ENCODE results near the gene ZMYND15. TPM values are rescaled to one million over a fixed set of nuclear protein-coding genes. Genes with fewer than 3 reads are reported as not detected.

ZMYND15 gene
- total and polyA plus RNA-seq, 2 donors (not counting 3 experiments of a cell fraction or from before 2014, with no cell fraction given) = 0.12 to 0.44 TPM

DNA sequence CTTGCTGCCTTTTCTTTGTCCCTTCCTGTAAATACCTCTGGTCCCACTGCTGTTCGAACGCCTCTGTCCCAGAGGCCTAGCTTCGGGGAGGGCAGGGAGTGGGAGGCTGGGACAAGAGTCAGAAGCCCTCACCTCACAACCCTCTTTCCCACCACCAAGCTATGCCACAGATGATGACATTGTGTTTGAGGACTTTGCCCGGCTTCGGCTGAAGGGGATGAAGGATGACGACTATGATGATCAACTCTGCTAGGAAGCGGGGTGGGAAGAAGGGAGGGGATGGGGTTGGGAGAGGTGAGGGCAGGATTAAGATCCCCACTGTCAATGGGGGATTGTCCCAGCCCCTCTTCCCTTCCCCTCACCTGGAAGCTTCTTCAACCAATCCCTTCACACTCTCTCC is 18.8 kb upstream of the ZMYND15 start:
- Histone ChIP-seq H3K4me2 (ENCODE audit: insufficient read depth, low read length) (no peak overlapping the region), H3K4me1 (ENCODE audit: control insufficient read depth, extremely low read depth, insufficient read depth, low read length) (peaks cover 11% of the 10 kb centered on the region), H2AFZ (ENCODE audit: low read depth, low read length) (no peak overlapping the region), H4K20me1 (replicated peaks; ENCODE audit: control insufficient read depth, extremely low read depth, insufficient read depth, low read length) (no peaks in the 10 kb centered on the region), H3K4me3 (replicated peaks in 1 of 3; ENCODE audit: insufficient read depth in 1 of 3, low read depth in 1 of 3, low read length in 3 of 3) (no peak overlapping the region), H3K9me3 (replicated peaks; ENCODE audit: control insufficient read depth, insufficient read depth, low read length) (no peaks in the 10 kb centered on the region), H3K27me3 (ENCODE audit: control insufficient read depth in 2 of 2, insufficient read depth in 2 of 2, low read length in 2 of 2) (peaks cover 0 to 1% of the 10 kb centered on the region in 2 experiments), H3K79me2 (ENCODE audit: control insufficient read depth, insufficient read depth, low read length) (no peaks in the 10 kb centered on the region), H3K36me3 (ENCODE audit: control insufficient read depth in 2 of 2, extremely low read depth in 1 of 2, insufficient read depth in 2 of 2, low read length in 2 of 2) (peaks cover 0 to 4% of the 10 kb centered on the region in 2 experiments), H3K27ac (ENCODE audit: insufficient read depth, low read depth, low read length) (no peak overlapping the region), H3K9me1 (replicated peaks; ENCODE audit: control insufficient read depth, extremely low read depth, insufficient read depth, low read length) (no peaks in the 10 kb centered on the region), H3K9ac (replicated peaks; ENCODE audit: extremely low read depth, insufficient read depth, low read length) (no peak overlapping the region)
- TF ChIP-seq GATA2 (IDR thresholded peaks at IDR 0.05; ENCODE audit: insufficient read depth, insufficient read length, low read depth, low read length) (no peak), POLR2A (IDR thresholded peaks at IDR 0.05; ENCODE audit: low read depth, low read length) (no peak), FOS (IDR thresholded peaks at IDR 0.05; ENCODE audit: borderline replicate concordance, insufficient read depth, low read length) (no peak), MYC (IDR thresholded peaks at IDR 0.05; ENCODE audit: low read depth, low read length) (no peak), POLR2AphosphoS5 (IDR thresholded peaks at IDR 0.05; ENCODE audit: insufficient read depth, low read depth, low read length) (no peak), JUN (IDR thresholded peaks at IDR 0.05; ENCODE audit: borderline replicate concordance, insufficient read depth, insufficient read length, low read depth) (no peak)
- TF ChIP-seq, protein P1, sequence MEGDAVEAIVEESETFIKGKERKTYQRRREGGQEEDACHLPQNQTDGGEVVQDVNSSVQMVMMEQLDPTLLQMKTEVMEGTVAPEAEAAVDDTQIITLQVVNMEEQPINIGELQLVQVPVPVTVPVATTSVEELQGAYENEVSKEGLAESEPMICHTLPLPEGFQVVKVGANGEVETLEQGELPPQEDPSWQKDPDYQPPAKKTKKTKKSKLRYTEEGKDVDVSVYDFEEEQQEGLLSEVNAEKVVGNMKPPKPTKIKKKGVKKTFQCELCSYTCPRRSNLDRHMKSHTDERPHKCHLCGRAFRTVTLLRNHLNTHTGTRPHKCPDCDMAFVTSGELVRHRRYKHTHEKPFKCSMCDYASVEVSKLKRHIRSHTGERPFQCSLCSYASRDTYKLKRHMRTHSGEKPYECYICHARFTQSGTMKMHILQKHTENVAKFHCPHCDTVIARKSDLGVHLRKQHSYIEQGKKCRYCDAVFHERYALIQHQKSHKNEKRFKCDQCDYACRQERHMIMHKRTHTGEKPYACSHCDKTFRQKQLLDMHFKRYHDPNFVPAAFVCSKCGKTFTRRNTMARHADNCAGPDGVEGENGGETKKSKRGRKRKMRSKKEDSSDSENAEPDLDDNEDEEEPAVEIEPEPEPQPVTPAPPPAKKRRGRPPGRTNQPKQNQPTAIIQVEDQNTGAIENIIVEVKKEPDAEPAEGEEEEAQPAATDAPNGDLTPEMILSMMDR (IDR thresholded peaks at IDR 0.05; ENCODE audit: extremely low read depth in 1 of 2, insufficient read depth in 1 of 2, low read depth in 1 of 2, low read length in 2 of 2) = no peak
- TF ChIP-seq, protein P2, sequence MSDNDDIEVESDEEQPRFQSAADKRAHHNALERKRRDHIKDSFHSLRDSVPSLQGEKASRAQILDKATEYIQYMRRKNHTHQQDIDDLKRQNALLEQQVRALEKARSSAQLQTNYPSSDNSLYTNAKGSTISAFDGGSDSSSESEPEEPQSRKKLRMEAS (IDR thresholded peaks at IDR 0.05; ENCODE audit: insufficient read depth, insufficient read length) = no peak
- dilution Hi-C loops (cut with MboI; ENCODE audit: extremely low pct_ligation_motif_present, low sequenced_read_pairs) = no loop called here
- FAIRE-seq = no peak
- DNase-seq (ENCODE audit: low read depth, low spot score) = no peak
- intact Hi-C loops (cut with micrococcal nuclease) = no loop called here
- ChIA-PET POLR2A (no interaction called here), CTCF (interaction anchor here (0.7 kb wide), 1 partner anchor 11 kb away, joined by 3 read pairs; the partner anchor contains the start of gene ARRB2)
- BruUV-seq (replicated peaks) = no TSS peak
